Measurements from ENCODE around the gene EPHB2. TPM values are rescaled to one million over a fixed set of nuclear protein-coding genes. Genes with fewer than 3 reads are reported as not detected.

EPHB2 gene
- total and polyA plus RNA-seq, 2 experiments from 2014 or later, result 1.0 to 5.1 TPM

DNA sequence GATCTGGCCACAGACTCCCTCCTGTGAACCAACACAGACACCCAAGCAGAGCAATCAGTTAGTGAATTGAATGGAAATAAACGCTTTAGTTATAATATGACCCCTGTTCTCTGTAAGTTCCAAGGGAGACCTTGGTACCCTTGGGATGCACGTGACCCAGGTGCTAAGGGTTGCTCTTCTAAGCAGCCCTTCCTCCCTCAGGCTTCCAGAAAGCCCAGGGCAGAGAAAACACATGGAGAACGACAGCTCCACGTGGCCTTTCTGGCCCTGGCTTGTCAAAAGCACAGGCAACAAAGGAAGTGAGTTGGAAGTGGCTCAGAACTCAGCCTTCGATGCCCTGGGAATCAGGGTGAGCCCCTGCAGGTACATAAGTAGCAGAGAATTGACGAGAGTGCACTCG lies 204.6 kb downstream of the EPHB2 start:
- in situ Hi-C loops (cut with MboI), result no loop called here
- Histone ChIP-seq H3K9me3 (ENCODE audit: low read depth) (no peaks in the 10 kb centered on the region), H3K9me2 (ENCODE audit: insufficient read depth) (no peaks in the 10 kb centered on the region), H3K27me3 (replicated peaks; ENCODE audit: insufficient read depth) (no peaks in the 10 kb centered on the region), H3K4me2 (ENCODE audit: unreplicated experiment) (no peak overlapping the region), H3K4me1 (ENCODE audit: insufficient read depth) (peaks cover 3% of the 10 kb centered on the region; the same call in 1 of the 2 replicates), H3F3A (ENCODE audit: insufficient read depth) (no peaks in the 10 kb centered on the region), H3K4me3 (no peak overlapping the region), H3K9ac (no peak overlapping the region), H3K36me3 (ENCODE audit: low read depth) (no peaks in the 10 kb centered on the region), H3K27ac (no peak overlapping the region), H4K20me1 (ENCODE audit: insufficient read depth) (no peaks in the 10 kb centered on the region), H2AFZ (no peak overlapping the region), H3K79me2 (ENCODE audit: insufficient read depth) (no peaks in the 10 kb centered on the region)
- TF ChIP-seq EZH2 (IDR thresholded peaks at IDR 0.05; ENCODE audit: insufficient read depth, poor library complexity, severe bottlenecking) (no peak), EZH2phosphoT487 (IDR thresholded peaks at IDR 0.05; ENCODE audit: insufficient read depth, low read depth) (no peak)
- WGBS, 2 experiments (ENCODE audit: low coverage in 1 of 2, low lambda C conversion rate in 2 of 2, missing lambda C conversion rate in 2 of 2), result 78% methylated on average over 7 of the region's 7 CpGs
- no peak for DNase-seq

DNA sequence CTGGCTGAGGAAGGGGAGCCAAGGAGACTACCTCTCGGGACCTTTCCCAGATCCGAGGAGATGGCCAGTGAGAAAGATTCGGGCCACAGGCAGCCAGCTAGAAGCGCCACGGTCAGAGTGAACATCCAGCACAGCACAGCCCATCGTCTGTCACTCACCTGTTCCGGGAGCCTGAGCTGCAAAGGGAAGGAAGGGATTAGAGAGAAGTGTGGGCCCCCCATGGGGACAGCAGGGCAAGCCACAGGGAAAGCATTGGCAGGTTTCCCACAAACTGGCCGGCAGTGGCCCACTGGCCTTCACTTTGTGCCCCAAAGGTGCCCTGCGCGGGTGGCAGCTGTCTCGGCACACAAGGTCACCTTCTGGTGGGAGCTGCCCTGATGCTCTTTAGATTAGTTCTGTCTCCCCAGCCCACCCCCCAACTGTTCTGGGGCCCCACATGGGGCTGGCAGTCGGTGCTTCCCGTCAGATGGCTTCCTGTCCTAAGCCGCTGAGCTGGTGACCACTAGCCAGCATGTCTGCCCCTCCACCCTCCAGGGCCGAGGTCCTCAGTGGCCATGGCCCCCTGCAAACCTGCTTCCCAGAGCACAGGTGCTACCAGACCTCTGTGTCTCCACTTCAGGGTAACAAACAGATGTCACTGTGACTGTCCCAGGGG lies 205.3 kb downstream of the EPHB2 start:
- Histone ChIP-seq H2AFZ (no peak overlapping the region), H3K9ac (no peak overlapping the region), H3K9me3 (ENCODE audit: low read depth) (no peaks in the 10 kb centered on the region), H3K27ac (no peak overlapping the region), H3K79me2 (ENCODE audit: insufficient read depth) (no peaks in the 10 kb centered on the region), H3K9me2 (ENCODE audit: insufficient read depth) (no peaks in the 10 kb centered on the region), H3K4me2 (ENCODE audit: unreplicated experiment) (no peak overlapping the region), H4K20me1 (ENCODE audit: insufficient read depth) (no peaks in the 10 kb centered on the region), H3K4me1 (ENCODE audit: insufficient read depth) (peaks cover 3% of the 10 kb centered on the region; the same call in 1 of the 2 replicates), H3K36me3 (ENCODE audit: low read depth) (no peaks in the 10 kb centered on the region), H3F3A (ENCODE audit: insufficient read depth) (no peaks in the 10 kb centered on the region), H3K27me3 (replicated peaks; ENCODE audit: insufficient read depth) (no peaks in the 10 kb centered on the region), H3K4me3 (no peak overlapping the region)
- TF ChIP-seq EZH2phosphoT487 (IDR thresholded peaks at IDR 0.05; ENCODE audit: insufficient read depth, low read depth) (no peak), EZH2 (IDR thresholded peaks at IDR 0.05; ENCODE audit: insufficient read depth, poor library complexity, severe bottlenecking) (no peak)
- DNase-seq, result no peak
- WGBS, 2 experiments (ENCODE audit: low coverage in 1 of 2, low lambda C conversion rate in 2 of 2, missing lambda C conversion rate in 2 of 2), result 79 to 86% methylated on average over 12 to 15 of the region's 15 CpGs
- in situ Hi-C loops (cut with MboI), result no loop called here

DNA sequence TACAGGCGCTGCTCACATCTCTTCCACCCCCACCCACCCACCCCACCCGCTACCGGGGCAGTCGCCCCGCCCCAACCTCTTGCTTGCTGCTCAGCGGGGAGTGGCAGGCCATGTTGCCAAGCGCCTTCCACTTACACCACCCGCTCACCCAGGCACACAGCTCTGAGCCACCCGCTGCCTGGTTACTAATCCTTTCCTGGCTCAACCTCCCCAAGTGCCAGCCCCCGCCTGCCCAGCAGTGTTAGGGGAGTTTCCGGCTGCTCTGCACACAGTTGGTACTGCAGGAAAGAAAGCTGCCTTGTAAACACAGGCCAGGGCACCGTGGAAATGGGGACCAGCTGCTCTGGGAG lies 205.8 kb downstream of the EPHB2 start:
- no peak overlapping the region for H3K27ac ChIP-seq
- H3K36me3 ChIP-seq (ENCODE audit: low read depth), result no peaks in the 10 kb centered on the region
- no peaks in the 10 kb centered on the region for H3K27me3 ChIP-seq (replicated peaks; ENCODE audit: insufficient read depth)
- no peak for DNase-seq
- no peak for TF ChIP-seq EZH2phosphoT487 (IDR thresholded peaks at IDR 0.05; ENCODE audit: insufficient read depth, low read depth)
- TF ChIP-seq EZH2 (IDR thresholded peaks at IDR 0.05; ENCODE audit: insufficient read depth, poor library complexity, severe bottlenecking), result no peak
- no peaks in the 10 kb centered on the region for H3K9me2 ChIP-seq (ENCODE audit: insufficient read depth)
- H3K4me2 ChIP-seq (ENCODE audit: unreplicated experiment), result no peak overlapping the region
- H3K4me3 ChIP-seq, result no peak overlapping the region
- H3K4me1 ChIP-seq (ENCODE audit: insufficient read depth), result peaks cover 3% of the 10 kb centered on the region; the same call in 1 of the 2 replicates
- in situ Hi-C loops (cut with MboI), result no loop called here
- H3F3A ChIP-seq (ENCODE audit: insufficient read depth), result no peaks in the 10 kb centered on the region
- H4K20me1 ChIP-seq (ENCODE audit: insufficient read depth), result no peaks in the 10 kb centered on the region
- H3K9ac ChIP-seq, result no peak overlapping the region
- H2AFZ ChIP-seq, result no peak overlapping the region
- WGBS, 2 experiments (ENCODE audit: low coverage in 1 of 2, low lambda C conversion rate in 2 of 2, missing lambda C conversion rate in 2 of 2), result 83 to 96% methylated on average over 8 to 12 of the region's 12 CpGs
- H3K9me3 ChIP-seq (ENCODE audit: low read depth), result no peaks in the 10 kb centered on the region
- no peaks in the 10 kb centered on the region for H3K79me2 ChIP-seq (ENCODE audit: insufficient read depth)

DNA sequence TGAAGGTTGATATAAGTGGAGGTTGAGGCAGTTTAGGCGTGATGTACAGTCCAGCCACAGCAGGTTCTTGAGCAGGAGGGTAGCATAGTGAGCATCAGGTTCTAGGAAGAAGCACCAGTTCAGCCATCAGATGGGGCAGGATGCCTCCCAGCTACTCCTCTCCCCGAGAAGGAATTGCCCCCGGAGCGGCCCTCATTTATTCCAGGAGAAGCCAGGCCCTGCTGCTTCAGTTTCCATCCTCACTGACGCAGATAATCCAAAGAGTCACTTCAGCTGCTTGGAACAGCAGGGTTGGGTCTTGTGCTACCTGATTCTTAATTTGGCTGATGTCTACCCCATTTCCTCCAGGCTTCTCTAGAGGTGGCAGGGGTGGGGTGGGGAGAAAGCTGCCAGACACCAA lies 207.3 kb downstream of the EPHB2 start:
- Histone ChIP-seq H3K4me3 (no peak overlapping the region), H3K4me1 (ENCODE audit: insufficient read depth) (peaks cover 3% of the 10 kb centered on the region; the same call in 1 of the 2 replicates), H3F3A (ENCODE audit: insufficient read depth) (no peaks in the 10 kb centered on the region), H4K20me1 (ENCODE audit: insufficient read depth) (no peaks in the 10 kb centered on the region), H3K9me2 (ENCODE audit: insufficient read depth) (no peaks in the 10 kb centered on the region), H3K9ac (no peak overlapping the region), H3K79me2 (ENCODE audit: insufficient read depth) (no peaks in the 10 kb centered on the region), H2AFZ (no peak overlapping the region), H3K27ac (no peak overlapping the region), H3K36me3 (ENCODE audit: low read depth) (no peaks in the 10 kb centered on the region), H3K27me3 (replicated peaks; ENCODE audit: insufficient read depth) (no peaks in the 10 kb centered on the region), H3K4me2 (ENCODE audit: unreplicated experiment) (no peak overlapping the region), H3K9me3 (ENCODE audit: low read depth) (no peaks in the 10 kb centered on the region)
- in situ Hi-C loops (cut with MboI), result no loop called here
- TF ChIP-seq EZH2 (IDR thresholded peaks at IDR 0.05; ENCODE audit: insufficient read depth, poor library complexity, severe bottlenecking), result no peak
- no peak for TF ChIP-seq EZH2phosphoT487 (IDR thresholded peaks at IDR 0.05; ENCODE audit: insufficient read depth, low read depth)
- WGBS, 2 experiments (ENCODE audit: low coverage in 1 of 2, low lambda C conversion rate in 2 of 2, missing lambda C conversion rate in 2 of 2), result 67 to 75% methylated on average over 5 of the region's 5 CpGs
- no peak for DNase-seq

All from GM23248 (cell line).